Vagina (tissue), 2 donors: Measurements from ENCODE around the gene HSFX4. TPM values are rescaled to one million over a fixed set of nuclear protein-coding genes. Genes with fewer than 3 reads are reported as not detected.

Experiments
- DNase-seq, 2 donors: peaks; one replicate each; pipeline ENCODE4 v3.0.0-alpha.2; 2017; ENCODE audit errors: extremely low spot score in 2 of 2
- H3K27ac ChIP-seq: fragments of 200-600 bp; sonication (generic); one replicate; pipeline ENCODE4 v1.5.1; 2019
- H3K27me3 ChIP-seq: fragments of 200-600 bp; sonication (generic); one replicate; pipeline ENCODE4 v1.5.1; 2019
- H3K36me3 ChIP-seq, 2 donors: fragments of 200-600 bp; sonication (generic); one replicate each; pipeline ENCODE4 v1.5.1; 2017 to 2019
- H3K4me1 ChIP-seq: fragments of 200-600 bp; sonication (generic); one replicate; pipeline ENCODE4 v1.5.1; 2019
- H3K4me3 ChIP-seq, 2 donors: fragments of 200-600 bp; sonication (generic); 1 replicate in 1 of 2; 2 replicates in 1 of 2; pipeline ENCODE4 v1.5.1; 2016 to 2019
- H3K9me3 ChIP-seq: fragments of 200-600 bp; sonication (generic); one replicate; pipeline ENCODE4 v1.5.1; 2019
- CTCF ChIP-seq, 3 experiments: fragments of 450-650 bp in 2 of 3; fragments of 200-600 bp in 1 of 3; sonication (generic) in 1 of 3; IDR thresholded peaks; one replicate each; pipeline ENCODE4 v1.5.1; 2017 to 2019; ENCODE audit warnings: antibody characterized with exemption in 3 of 3, mild to moderate bottlenecking in 2 of 3, moderate library complexity in 2 of 3
- POLR2A ChIP-seq, 2 donors: fragments of 450-650 bp; IDR thresholded peaks; one replicate each; pipeline ENCODE4 v1.6.1; 2017; ENCODE audit warnings: antibody characterized with exemption in 2 of 2, mild to moderate bottlenecking in 2 of 2, moderate library complexity in 2 of 2
- POLR2AphosphoS5 ChIP-seq, 2 donors: sonication (generic); formaldehyde crosslinking; IDR thresholded peaks; one replicate each; pipeline ENCODE4 v1.9.0; 2017; ENCODE audit warnings: antibody characterized with exemption in 2 of 2, mild to moderate bottlenecking in 2 of 2, low read depth in 1 of 2; ENCODE audit not compliant: insufficient read depth in 1 of 2
- intact Hi-C: fragments of 100-400 bp; cut with DNase I; formaldehyde crosslinking; loops from one replicate; pipeline ENCODE4 v1.15.1; 2023
- total RNA-seq: library from RNA; depleted of rRNA; stranded (reverse); fragments of >200 nt; gene quantifications from one replicate; pipeline ENCODE4 v1.2.3, GENCODE V29; 2016

Gene HSFX4
- total RNA-seq, 1 donor from 2014 or later: not detected

GRCh38 chrX:149937871-149938426 lies 8.6 kb downstream of the HSFX4 start:
- peak overlapping the region; percentile 90 for H3K27ac ChIP-seq
- peaks cover 8% of the 10 kb centered on the region for H3K4me1 ChIP-seq
- H3K4me3 ChIP-seq: peak overlapping the region; percentile 67 to 72
- no peaks in the 10 kb centered on the region for H3K9me3 ChIP-seq
- no peaks in the 10 kb centered on the region for H3K36me3 ChIP-seq
- TF ChIP-seq POLR2AphosphoS5 (IDR thresholded peaks at IDR 0.05; ENCODE audit: insufficient read depth in 1 of 2, low read depth in 1 of 2) (peak in 1 of 2 donors; percentile 83), POLR2A (IDR thresholded peaks at IDR 0.05) (no peak), CTCF (IDR thresholded peaks at IDR 0.05) (no peak)
- H3K27me3 ChIP-seq: no peaks in the 10 kb centered on the region
- intact Hi-C loops: no loop called here
- DNase-seq: no peak

- DNase-seq: peak in 1 of 2 donors; percentile 99
- H3K9me3 ChIP-seq: no peaks in the 10 kb centered on the region
- no peaks in the 10 kb centered on the region for H3K36me3 ChIP-seq
- TF ChIP-seq POLR2AphosphoS5 (IDR thresholded peaks at IDR 0.05; ENCODE audit: insufficient read depth in 1 of 2, low read depth in 1 of 2): peak; percentile 63 to 79
- no peak for TF ChIP-seq POLR2A (IDR thresholded peaks at IDR 0.05)
- peak in 2 of 3 experiments; percentile 34 to 42 for TF ChIP-seq CTCF (IDR thresholded peaks at IDR 0.05)
- intact Hi-C loops: no loop called here
- peak within 1 kb of the TSS; percentile 67 to 72 for H3K4me3 ChIP-seq
- H3K27me3 ChIP-seq: no peaks in the 10 kb centered on the region
- peaks cover 8% of the 10 kb centered on the region for H3K4me1 ChIP-seq
- peak within 1 kb of the TSS; percentile 90 for H3K27ac ChIP-seq
These were observed 9.1 kb downstream of the HSFX4 start, which contains the start of gene EOLA2 for GRCh38 chrX:149938427-149938880. Gene EOLA2, minus strand, starts transcription at chrX:149938491. Its CDS starts 4,617 bp downstream, at chrX:149933874.

GRCh38 chrX:149938881-149939654 lies 9.7 kb downstream of the HSFX4 start:
- DNase-seq: peak in 1 of 2 donors; percentile 94
- Histone ChIP-seq H3K36me3 (no peaks in the 10 kb centered on the region), H3K27me3 (no peaks in the 10 kb centered on the region), H3K4me1 (peaks cover 8% of the 10 kb centered on the region), H3K4me3 (peak overlapping the region; percentile 48 to 72), H3K9me3 (no peaks in the 10 kb centered on the region), H3K27ac (peak overlapping the region; percentile 90)
- TF ChIP-seq POLR2AphosphoS5 (IDR thresholded peaks at IDR 0.05; ENCODE audit: insufficient read depth in 1 of 2, low read depth in 1 of 2) (no peak), CTCF (IDR thresholded peaks at IDR 0.05) (no peak), POLR2A (IDR thresholded peaks at IDR 0.05) (no peak)
- intact Hi-C loops: no loop called here

GRCh38 chrX:149939655-149939904 lies 10.2 kb downstream of the HSFX4 start:
- no peaks in the 10 kb centered on the region for H3K27me3 ChIP-seq
- peaks cover 8% of the 10 kb centered on the region for H3K4me1 ChIP-seq
- H3K27ac ChIP-seq: peak overlapping the region; percentile 90
- no peaks in the 10 kb centered on the region for H3K9me3 ChIP-seq
- no peak for DNase-seq
- H3K4me3 ChIP-seq: peak overlapping the region; percentile 48 to 72
- intact Hi-C loops: no loop called here
- no peak for TF ChIP-seq CTCF (IDR thresholded peaks at IDR 0.05)
- TF ChIP-seq POLR2AphosphoS5 (IDR thresholded peaks at IDR 0.05; ENCODE audit: insufficient read depth in 1 of 2, low read depth in 1 of 2): peak in 1 of 2 donors; percentile 62
- H3K36me3 ChIP-seq: no peaks in the 10 kb centered on the region
